Subcutaneous adipose tissue (tissue), 4 donors: Measurements from ENCODE around the gene LOX. TPM values are rescaled to one million over a fixed set of nuclear protein-coding genes. Genes with fewer than 3 reads are reported as not detected.

Source experiments
- CTCF ChIP-seq: fragments of 450-650 bp; IDR thresholded peaks from one replicate; pipeline ENCODE4 v1.5.1; 2016; ENCODE audit warnings: low read depth, mild to moderate bottlenecking, control low read depth, antibody characterized with exemption, moderate library complexity
- total RNA-seq, 4 donors: library from RNA; depleted of rRNA; stranded (reverse); fragments of >200 nt; gene quantifications; one replicate each; pipeline ENCODE4 v1.1.0, GENCODE V29; 2016

LOX gene
- total RNA-seq, 4 donors from 2014 or later = 22.2 to 161 (median 73.2) TPM

- no peak for TF ChIP-seq CTCF
Measured at GRCh38 chr5:122120493-122120892, 42.4 kb upstream of the LOX start.

- TF ChIP-seq CTCF = no peak
Measured at GRCh38 chr5:122119205-122119604, 41.1 kb upstream of the LOX start.

GRCh38 chr5:122118356-122118948 is 40.4 kb upstream of the LOX start:
- TF ChIP-seq CTCF = no peak

GRCh38 chr5:122114501-122114900 is 36.4 kb upstream of the LOX start:
- TF ChIP-seq CTCF = no peak

GRCh38 chr5:122112733-122113558 is 34.9 kb upstream of the LOX start:
- no peak for TF ChIP-seq CTCF

GRCh38 chr5:122112063-122112462 is 34.0 kb upstream of the LOX start:
- no peak for TF ChIP-seq CTCF

- TF ChIP-seq CTCF = no peak
Measured at GRCh38 chr5:122111460-122111859, 33.4 kb upstream of the LOX start.
